ENCODE data around the gene FBXL16. TPM values are rescaled to one million over a fixed set of nuclear protein-coding genes. Genes with fewer than 3 reads are reported as not detected.

Gene FBXL16
- total RNA-seq, 1 donor from 2014 or later: 3.9 TPM

DNA sequence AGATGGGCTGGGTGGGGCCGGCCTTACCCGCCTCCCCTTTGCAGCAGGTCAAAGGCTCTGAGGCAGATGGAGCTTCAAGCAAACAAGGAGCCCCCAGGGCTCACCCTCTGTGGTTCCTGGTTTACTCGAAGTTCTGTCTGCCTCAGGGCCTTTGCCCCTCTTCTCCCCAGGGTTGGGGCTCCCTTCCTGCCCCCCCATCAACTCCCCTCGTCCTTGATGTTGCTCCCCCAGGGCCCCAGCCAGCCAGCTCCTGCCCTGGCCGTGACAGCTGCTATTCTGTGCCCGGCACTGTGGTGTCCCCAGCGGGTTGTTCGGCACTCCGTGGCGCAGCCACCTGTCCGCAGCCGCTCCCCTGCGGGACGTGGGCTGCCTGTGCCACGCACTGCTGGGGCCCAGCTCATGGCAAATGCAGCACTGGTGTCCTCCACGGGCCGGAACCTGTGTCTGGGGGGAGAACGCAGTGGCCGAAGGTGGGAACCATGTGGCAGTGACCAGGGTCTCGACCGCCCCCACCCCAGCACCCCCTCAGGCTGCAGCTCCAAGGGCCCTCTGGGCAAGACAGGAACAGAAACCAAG lies 5.0 kb upstream of the FBXL16 start:
- DNase-seq (ENCODE audit: extremely low spot score, unreplicated experiment): no peak
- Mint-ChIP-seq H3K27ac (no peak overlapping the region), H3K36me3 (no peaks in the 10 kb centered on the region), H3K4me3 (peak overlapping the region; percentile 52), H3K27me3 (peaks cover 50% of the 10 kb centered on the region), H3K9me3 (no peaks in the 10 kb centered on the region), H3K4me1 (ENCODE audit: unreplicated experiment) (peaks cover 4% of the 10 kb centered on the region)
- TF ChIP-seq, protein P1, sequence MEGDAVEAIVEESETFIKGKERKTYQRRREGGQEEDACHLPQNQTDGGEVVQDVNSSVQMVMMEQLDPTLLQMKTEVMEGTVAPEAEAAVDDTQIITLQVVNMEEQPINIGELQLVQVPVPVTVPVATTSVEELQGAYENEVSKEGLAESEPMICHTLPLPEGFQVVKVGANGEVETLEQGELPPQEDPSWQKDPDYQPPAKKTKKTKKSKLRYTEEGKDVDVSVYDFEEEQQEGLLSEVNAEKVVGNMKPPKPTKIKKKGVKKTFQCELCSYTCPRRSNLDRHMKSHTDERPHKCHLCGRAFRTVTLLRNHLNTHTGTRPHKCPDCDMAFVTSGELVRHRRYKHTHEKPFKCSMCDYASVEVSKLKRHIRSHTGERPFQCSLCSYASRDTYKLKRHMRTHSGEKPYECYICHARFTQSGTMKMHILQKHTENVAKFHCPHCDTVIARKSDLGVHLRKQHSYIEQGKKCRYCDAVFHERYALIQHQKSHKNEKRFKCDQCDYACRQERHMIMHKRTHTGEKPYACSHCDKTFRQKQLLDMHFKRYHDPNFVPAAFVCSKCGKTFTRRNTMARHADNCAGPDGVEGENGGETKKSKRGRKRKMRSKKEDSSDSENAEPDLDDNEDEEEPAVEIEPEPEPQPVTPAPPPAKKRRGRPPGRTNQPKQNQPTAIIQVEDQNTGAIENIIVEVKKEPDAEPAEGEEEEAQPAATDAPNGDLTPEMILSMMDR (conservative IDR thresholded peaks at IDR 0.05): no peak

- H3K4me1 Mint-ChIP-seq (ENCODE audit: unreplicated experiment): peaks cover 4% of the 10 kb centered on the region
- TF ChIP-seq, protein P1 (conservative IDR thresholded peaks at IDR 0.05): no peak
- peaks cover 50% of the 10 kb centered on the region for H3K27me3 Mint-ChIP-seq
- H3K27ac Mint-ChIP-seq: peak overlapping the region; percentile 67
- no peaks in the 10 kb centered on the region for H3K36me3 Mint-ChIP-seq
- peak overlapping the region; percentile 52 for H3K4me3 Mint-ChIP-seq
- DNase-seq (ENCODE audit: extremely low spot score, unreplicated experiment): no peak
- H3K9me3 Mint-ChIP-seq: no peaks in the 10 kb centered on the region
Measured at GRCh38 chr16:709566-710499, 4.2 kb upstream of the FBXL16 start.

GRCh38 chr16:708959-709358 lies 3.4 kb upstream of the FBXL16 start:
- DNase-seq (ENCODE audit: extremely low spot score, unreplicated experiment): no peak
- H3K4me1 Mint-ChIP-seq (ENCODE audit: unreplicated experiment): peaks cover 4% of the 10 kb centered on the region
- no peak overlapping the region for H3K4me3 Mint-ChIP-seq
- no peak overlapping the region for H3K27ac Mint-ChIP-seq
- no peaks in the 10 kb centered on the region for H3K9me3 Mint-ChIP-seq
- TF ChIP-seq, protein P1 (conservative IDR thresholded peaks at IDR 0.05): no peak
- peaks cover 55% of the 10 kb centered on the region for H3K27me3 Mint-ChIP-seq
- H3K36me3 Mint-ChIP-seq: no peaks in the 10 kb centered on the region

- no peak for DNase-seq (ENCODE audit: extremely low spot score, unreplicated experiment)
- Mint-ChIP-seq H3K27me3 (peaks cover 64% of the 10 kb centered on the region), H3K27ac (no peak overlapping the region), H3K4me1 (ENCODE audit: unreplicated experiment) (peaks cover 4% of the 10 kb centered on the region), H3K36me3 (no peaks in the 10 kb centered on the region), H3K4me3 (peak overlapping the region; percentile 41), H3K9me3 (no peaks in the 10 kb centered on the region)
- TF ChIP-seq, protein P1 (conservative IDR thresholded peaks at IDR 0.05): no peak
Measured at GRCh38 chr16:708019-708418, 2.4 kb upstream of the FBXL16 start.

- TF ChIP-seq, protein P1 (conservative IDR thresholded peaks at IDR 0.05): no peak
- Mint-ChIP-seq H3K36me3 (no peaks in the 10 kb centered on the region), H3K4me3 (no peak overlapping the region), H3K9me3 (no peaks in the 10 kb centered on the region), H3K27ac (no peak overlapping the region), H3K4me1 (ENCODE audit: unreplicated experiment) (no peaks in the 10 kb centered on the region), H3K27me3 (peaks cover 68% of the 10 kb centered on the region)
- no peak for DNase-seq (ENCODE audit: extremely low spot score, unreplicated experiment)
Measured at GRCh38 chr16:707062-707538, 1.5 kb upstream of the FBXL16 start.
